Adrenal gland (tissue), 5 donors: ENCODE measurements around the gene CCDC192.

Experiments used
- POLR2A ChIP-seq, 2 donors: fragments of 450-650 bp; IDR thresholded peaks; one replicate each; pipeline ENCODE4 v1.6.1; 2017; ENCODE audit warnings: antibody characterized with exemption in 2 of 2, mild to moderate bottlenecking in 2 of 2, moderate library complexity in 1 of 2
- TF ChIP-seq, protein P1 (sequence below), 6 experiments: fragments of 450-650 bp in 4 of 6; fragments of 200-600 bp in 2 of 6; sonication (generic) in 1 of 6; IDR thresholded peaks; 1 replicate in 5 of 6; 2 replicates in 1 of 6; pipeline versions ENCODE4 v1.5.1 to v1.8.0; 2016 to 2021; ENCODE audit warnings: antibody characterized with exemption in 6 of 6, mild to moderate bottlenecking in 2 of 6, moderate library complexity in 1 of 6
- donor health status: DM: no; HTN: no; CAD: no.

DNA sequence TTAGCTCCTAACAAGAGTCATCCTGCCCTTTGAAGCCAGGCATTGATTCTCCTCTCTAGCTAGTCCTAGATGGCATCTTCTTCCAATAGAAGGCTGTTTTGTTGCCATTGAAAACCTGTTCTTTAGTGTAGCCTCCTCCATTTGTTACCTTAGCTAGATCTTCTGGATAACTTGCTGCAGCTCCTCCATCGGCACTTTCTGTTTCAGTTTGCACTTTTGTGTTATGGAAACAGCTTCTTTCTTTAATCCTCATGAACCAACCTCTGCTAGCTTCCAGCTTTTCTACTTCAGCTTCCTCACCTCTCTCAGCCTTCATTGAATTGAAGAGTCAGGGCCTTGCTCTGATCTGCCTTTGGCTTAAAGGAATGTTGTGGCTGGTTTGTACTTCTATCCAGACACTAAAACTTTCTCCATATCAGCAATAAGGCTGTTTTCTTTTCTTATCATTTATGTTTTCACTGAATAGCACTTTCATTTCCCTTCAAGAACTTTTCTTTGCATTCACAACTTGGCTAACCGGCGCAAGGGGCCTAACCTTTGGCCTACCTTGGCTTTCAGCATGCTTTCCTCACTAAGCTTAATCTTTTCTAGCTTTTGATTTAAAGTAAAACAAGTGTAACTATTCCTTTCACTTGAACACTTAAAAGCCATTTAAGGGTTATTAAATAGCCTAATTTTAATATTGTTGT, 213.8 kb downstream of the CCDC192 start:
- TF ChIP-seq, protein P1, sequence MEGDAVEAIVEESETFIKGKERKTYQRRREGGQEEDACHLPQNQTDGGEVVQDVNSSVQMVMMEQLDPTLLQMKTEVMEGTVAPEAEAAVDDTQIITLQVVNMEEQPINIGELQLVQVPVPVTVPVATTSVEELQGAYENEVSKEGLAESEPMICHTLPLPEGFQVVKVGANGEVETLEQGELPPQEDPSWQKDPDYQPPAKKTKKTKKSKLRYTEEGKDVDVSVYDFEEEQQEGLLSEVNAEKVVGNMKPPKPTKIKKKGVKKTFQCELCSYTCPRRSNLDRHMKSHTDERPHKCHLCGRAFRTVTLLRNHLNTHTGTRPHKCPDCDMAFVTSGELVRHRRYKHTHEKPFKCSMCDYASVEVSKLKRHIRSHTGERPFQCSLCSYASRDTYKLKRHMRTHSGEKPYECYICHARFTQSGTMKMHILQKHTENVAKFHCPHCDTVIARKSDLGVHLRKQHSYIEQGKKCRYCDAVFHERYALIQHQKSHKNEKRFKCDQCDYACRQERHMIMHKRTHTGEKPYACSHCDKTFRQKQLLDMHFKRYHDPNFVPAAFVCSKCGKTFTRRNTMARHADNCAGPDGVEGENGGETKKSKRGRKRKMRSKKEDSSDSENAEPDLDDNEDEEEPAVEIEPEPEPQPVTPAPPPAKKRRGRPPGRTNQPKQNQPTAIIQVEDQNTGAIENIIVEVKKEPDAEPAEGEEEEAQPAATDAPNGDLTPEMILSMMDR (IDR thresholded peaks at IDR 0.05) = no peak
- TF ChIP-seq POLR2A (IDR thresholded peaks at IDR 0.05) = no peak
